ENCODE measurements around the gene ARHGDIG. TPM values are rescaled to one million over a fixed set of nuclear protein-coding genes. Genes with fewer than 3 reads are reported as not detected.

Gene ARHGDIG
- total and polyA plus RNA-seq, 2 experiments from 2014 or later, result 0.78 to 1.0 TPM

- no peak for TF ChIP-seq ZNF462 (CRISPR knock-in tag; IDR thresholded peaks at IDR 0.05)
These were observed 37.0 kb upstream of the ARHGDIG start (continued) for GRCh38 chr16:243348-243747.

GRCh38 chr16:245105-245504, 35.3 kb upstream of the ARHGDIG start:
- Histone ChIP-seq H3K27ac (ENCODE audit: low read depth) (no peak overlapping the region), H3K9me2 (ENCODE audit: insufficient read depth) (no peaks in the 10 kb centered on the region), H3K27me3 (ENCODE audit: insufficient read depth) (no peaks in the 10 kb centered on the region), H3K36me3 (ENCODE audit: insufficient read depth) (no peaks in the 10 kb centered on the region), H3K4me1 (ENCODE audit: insufficient read depth) (no peaks in the 10 kb centered on the region), H3K4me2 (no peak overlapping the region), H2AFZ (no peak overlapping the region), H4K20me1 (replicated peaks; ENCODE audit: insufficient read depth) (peaks cover 6% of the 10 kb centered on the region), H3F3A (replicated peaks; ENCODE audit: low read depth) (0 out of 2 replicates have a peak, but pooled peaks cover 4% of the 10 kb centered on the region), H3K79me2 (replicated peaks; ENCODE audit: insufficient read depth) (peaks cover 29% of the 10 kb centered on the region), H3K4me3 (no peak overlapping the region)
- Mint-ChIP-seq H3K36me3 (ENCODE audit: low read depth) (no peaks in the 10 kb centered on the region; the same call in 2 of the 3 replicates), H3K9me3 (no peaks in the 10 kb centered on the region), H3K4me3 (no peak overlapping the region), H3K27me3 (ENCODE audit: insufficient read depth, low read depth, poor library complexity) (peaks cover 11% of the 10 kb centered on the region), H3K27ac (no peak overlapping the region), H3K4me1 (peaks cover under 1% of the 10 kb centered on the region; the same call in 2 of the 3 replicates)
- DNase-seq (ENCODE audit: low spot score) (no peak), ATAC-seq (no peak)
- TF ChIP-seq ZNF331 (CRISPR knock-in tag; IDR thresholded peaks at IDR 0.05; ENCODE audit: low read depth) (no peak), ZNF462 (CRISPR knock-in tag; IDR thresholded peaks at IDR 0.05) (no peak), ETS1 (IDR thresholded peaks at IDR 0.05) (no peak), EZH2phosphoT487 (IDR thresholded peaks at IDR 0.05; ENCODE audit: unreplicated experiment) (no peak), STAT1 (IDR thresholded peaks at IDR 0.05; ENCODE audit: unreplicated experiment) (no peak), CTCF (conservative IDR thresholded peaks at IDR 0.05; ENCODE audit: low read depth in 2 of 2) (no peak)

Data from GM23338 (cell line).